HG03103 (cell line): ENCODE results near the gene PIP4K2A.
"Not testable (repeated sequence)": the region's sequence is repeated elsewhere in the genome, so short reads cannot be mapped to it uniquely, and the experiment has no call there.

Source experiments
- ATAC-seq: cut with Tn5 transposase; IDR thresholded peaks from one replicate; pipeline ENCODE4 v1.9.1; 2021; ENCODE audit warnings: low read depth; ENCODE audit not compliant: unreplicated experiment

Gene PIP4K2A

GRCh38 chr10:22720667-22721066 lies 6.3 kb upstream of the PIP4K2A start:
- ATAC-seq: no peak

- no peak for ATAC-seq
Observed at GRCh38 chr10:22719406-22720042, 5.1 kb upstream of the PIP4K2A start.

DNA sequence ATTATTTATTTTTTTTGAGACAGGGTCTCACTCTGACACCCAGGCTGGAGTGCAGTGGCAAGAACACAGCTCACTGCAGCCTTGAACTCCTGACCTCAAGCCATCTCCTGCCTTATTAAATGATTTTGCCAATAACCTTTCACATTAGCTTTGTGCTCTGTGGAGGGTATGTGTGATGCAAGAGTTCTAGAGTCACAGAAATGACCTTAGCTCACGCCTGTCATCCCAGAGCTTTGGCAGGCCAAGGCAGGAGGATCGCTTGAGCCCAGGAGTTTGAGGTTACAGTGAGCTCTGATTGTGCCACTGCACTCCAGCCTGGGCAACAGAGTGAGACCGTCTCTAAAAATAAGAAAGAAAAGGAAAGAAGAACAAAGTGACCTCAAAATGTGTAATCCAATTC lies 4.3 kb upstream of the PIP4K2A start:
- not testable (repeated sequence) for ATAC-seq

- ATAC-seq: no peak
Observed at GRCh38 chr10:22717728-22718127, 3.4 kb upstream of the PIP4K2A start.

DNA sequence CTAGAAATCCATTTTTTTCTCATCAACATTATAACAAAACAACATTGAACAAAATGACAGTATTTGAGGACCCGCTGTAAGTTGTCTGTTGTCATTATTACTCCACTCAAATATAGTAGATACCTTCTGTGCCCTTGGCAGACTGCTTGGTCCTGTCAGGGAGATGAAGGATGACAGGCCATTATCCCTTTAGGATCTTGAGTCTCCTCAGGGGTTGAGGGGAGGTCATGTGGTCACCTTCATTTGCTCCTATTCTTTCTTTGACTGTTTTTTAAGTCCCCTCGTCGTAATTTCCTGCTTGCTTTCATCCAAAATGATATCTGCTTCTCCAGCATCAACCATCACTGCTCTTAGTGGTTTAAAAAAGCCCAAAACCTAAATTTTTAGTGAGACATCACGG lies 2.6 kb upstream of the PIP4K2A start:
- no peak for ATAC-seq

DNA sequence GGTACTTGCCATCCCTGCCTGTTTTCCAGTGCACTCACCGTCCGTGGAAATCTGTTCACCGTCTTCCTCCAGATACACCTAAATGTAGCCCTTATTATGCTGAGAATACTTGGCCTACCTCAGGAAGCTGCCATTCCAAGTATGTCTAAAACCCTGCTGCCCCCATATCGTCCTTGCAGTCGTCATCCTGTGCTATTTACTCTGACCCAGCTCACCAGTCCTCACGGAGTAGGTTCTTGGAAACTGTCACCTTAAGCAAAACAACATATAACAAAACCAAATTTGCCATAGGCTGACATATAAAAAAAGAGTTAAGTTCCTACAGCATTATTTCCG lies 880 bp upstream of the PIP4K2A start:
- no peak for ATAC-seq

DNA sequence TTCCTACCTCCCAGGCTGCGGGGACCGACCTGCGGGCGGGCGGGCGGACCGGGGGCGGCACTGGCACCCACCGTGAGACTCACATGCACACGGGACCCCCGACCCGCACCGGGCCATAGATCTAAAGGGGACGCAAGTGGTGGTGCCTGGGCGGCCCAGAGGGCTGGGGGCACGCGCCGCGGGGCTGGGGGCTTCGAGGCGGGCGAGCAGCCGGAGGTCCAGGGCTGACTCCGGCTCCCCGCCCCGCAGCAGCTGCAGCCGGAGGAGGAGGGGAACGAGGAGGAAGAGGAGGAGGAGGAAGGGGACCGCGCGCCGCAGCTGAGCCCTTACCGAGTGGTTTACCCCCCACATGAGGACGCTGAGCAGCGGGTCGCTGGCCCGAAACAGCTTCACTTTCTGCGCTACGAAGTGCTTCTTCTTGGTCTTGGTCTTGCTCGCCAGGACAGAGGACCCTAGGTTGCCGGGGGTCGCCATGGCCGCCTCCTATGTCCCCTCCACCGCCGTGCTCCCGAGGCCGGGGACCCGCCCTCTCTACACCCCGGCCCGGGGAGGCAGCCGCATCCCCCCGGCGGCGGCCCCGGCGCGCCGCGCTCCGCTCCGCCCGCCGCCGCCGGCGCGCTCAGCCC lies 412 bp downstream of the PIP4K2A start:
- peak; percentile 18 for ATAC-seq

- no peak for ATAC-seq
Observed at GRCh38 chr10:22712956-22713852, 1.2 kb downstream of the PIP4K2A start.

GRCh38 chr10:22712211-22712955 lies 2.0 kb downstream of the PIP4K2A start:
- no peak for ATAC-seq

DNA sequence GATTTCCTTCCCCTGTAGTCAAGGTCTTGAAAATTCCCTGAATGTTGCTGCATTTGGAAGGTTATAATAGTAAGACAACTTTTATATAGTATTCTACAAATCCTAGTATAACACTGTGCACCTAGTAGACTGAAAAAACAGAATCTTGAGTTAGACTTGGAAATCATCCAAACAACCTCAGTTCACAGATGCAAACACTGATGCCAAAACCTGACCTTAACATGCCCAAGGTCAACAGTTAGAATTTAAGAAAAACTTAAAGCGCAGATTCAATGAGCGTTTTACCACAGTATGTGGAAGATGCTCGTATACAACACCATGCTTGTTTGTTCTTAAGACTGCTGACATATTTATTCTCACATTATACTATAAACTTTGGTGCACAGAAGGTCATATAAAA lies 3.0 kb downstream of the PIP4K2A start:
- no peak for ATAC-seq

DNA sequence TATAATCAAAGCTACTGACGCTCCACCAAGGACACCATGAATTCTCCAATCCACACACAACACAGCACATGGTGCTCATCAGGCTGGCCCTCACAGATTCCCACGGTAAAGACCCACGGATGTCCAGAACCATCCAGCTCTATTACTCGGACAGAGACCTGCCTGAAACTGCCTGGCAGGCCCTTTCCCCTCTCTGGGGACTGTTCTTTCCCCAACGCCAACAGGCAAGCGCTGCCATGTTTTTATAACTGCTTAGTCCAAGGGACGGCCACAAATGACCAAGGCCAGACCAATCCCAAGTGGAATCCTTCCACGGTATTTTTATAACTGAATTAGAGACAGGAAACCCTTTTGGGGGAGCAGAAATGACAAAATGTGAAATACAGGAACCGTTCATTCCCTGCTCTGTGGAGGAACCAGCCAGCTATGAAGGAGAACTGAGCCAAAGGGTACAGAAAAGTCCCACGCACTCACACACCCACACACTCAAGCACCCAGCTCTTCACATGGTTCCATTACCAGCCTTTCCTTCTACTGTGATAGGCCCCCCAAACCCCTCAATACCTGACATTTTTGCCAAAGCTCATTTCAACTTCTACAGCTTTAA lies 4.1 kb downstream of the PIP4K2A start:
- ATAC-seq: no peak

DNA sequence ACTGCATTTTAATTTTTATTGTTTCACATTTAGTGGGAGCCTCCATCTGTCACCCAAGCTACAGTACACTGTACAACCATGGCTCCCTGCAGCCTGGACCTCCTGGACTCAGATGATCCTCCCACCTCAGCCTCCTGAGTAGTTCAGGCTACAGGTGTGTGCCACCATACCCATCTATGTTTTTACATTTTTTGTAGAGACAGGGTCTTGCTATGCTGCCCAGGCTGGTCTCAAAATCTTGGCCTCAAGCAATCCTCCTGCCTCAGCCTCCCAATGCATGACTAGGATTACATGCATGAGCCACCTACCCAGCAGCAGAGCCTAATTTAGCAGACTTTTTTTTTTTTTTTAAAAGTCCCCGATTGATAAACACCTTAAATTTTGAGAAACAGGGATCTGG lies 5.6 kb downstream of the PIP4K2A start:
- no peak for ATAC-seq

GRCh38 chr10:22705527-22705926 lies 8.9 kb downstream of the PIP4K2A start:
- ATAC-seq: no peak

DNA sequence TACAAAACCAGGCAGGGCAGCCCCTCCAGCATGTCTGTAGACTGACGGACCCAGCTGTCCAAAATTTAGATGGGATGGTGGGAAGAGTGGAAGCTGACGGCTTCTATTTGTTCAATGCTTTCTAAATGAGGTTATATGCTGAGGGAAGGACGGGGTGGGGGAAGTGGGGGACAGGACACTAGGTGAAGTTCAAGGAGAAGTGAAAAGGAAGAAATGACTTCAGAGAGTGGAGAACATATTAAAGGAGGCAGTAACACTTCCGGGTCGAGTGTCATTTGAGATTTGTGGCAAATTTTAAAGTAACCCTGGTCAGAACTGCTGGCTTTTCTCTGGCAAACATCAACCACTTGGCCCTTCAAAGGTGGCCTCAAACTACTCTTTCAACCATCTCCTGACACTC lies 9.4 kb downstream of the PIP4K2A start:
- ATAC-seq: peak; percentile 41

DNA sequence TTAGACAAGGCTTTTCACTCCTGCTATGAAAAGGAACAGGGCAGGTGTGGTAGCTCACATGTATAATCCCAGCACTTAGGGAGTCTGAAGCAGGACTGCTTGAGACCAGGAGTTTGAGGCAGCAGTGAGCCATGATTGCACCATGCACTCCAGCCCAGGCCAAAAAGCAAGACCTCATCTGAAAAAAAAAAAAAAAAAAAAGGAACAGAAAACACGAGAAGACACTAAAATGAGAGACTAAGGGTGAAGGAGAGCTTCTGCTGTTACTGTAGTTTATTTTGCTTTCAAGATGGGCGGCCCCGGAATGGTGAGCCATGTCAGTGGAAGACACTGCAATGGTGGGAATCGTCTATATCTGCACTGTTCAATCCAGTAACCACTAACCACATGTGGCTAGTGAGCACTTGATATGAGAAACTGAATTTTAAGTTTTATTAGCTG lies 9.9 kb downstream of the PIP4K2A start:
- peak; percentile 19 for ATAC-seq

- ATAC-seq: no peak
Observed at GRCh38 chr10:22702348-22702747, 12.0 kb downstream of the PIP4K2A start.

DNA sequence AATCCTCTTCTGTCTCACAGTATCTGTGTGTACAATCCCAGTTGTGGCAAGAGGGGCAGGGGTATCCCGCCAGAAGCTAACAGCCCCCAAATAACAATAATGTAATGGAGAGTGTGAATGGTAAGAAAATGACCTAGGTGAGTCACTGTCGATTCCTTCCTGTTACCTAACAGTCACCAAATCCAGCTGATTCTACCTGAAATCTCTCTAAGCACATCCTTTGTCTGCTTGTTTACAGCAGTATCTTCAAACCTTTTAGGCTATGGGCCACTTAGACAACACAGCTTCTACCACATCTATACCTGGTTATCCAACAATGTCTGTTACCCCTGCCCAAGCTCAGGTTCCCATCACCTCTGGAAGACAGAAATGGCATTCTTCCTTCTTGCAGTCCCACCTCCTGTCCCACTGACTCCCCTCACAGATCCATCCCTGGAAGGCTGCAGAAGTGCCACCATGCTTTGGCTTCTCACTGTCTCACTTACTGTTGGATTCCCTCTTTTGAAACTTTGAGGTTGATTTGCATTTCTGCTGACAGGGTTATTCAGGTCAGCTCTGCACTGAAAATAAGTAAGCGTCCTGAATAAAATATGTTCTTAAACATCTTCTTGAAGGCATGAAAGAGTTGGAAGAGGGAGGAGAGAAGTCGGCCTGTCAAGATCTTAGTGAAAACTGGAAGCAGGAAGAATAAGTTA lies 13.1 kb downstream of the PIP4K2A start:
- no peak for ATAC-seq

- ATAC-seq: peak; percentile 45
Observed at GRCh38 chr10:22700489-22700888, 13.9 kb downstream of the PIP4K2A start.

DNA sequence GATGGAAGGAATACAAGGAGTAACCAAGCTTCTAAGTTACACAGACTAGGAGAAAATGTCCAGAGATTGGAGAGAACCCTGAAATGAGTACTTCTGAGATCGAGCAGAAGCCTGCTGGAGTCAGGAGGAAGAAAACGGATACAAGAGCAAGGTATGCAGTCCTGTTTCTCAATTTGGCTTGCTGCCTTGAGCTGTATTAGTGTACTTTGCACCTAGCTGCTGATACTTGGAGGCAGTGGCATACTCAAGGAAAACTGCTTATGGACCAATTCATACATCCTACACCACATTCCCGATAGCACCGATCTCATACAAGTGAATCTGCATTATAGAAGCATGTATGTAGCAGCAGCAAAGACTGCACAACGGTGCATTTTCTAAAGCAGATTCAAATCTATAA lies 14.4 kb downstream of the PIP4K2A start:
- no peak for ATAC-seq

GRCh38 chr10:22698941-22699440 lies 15.4 kb downstream of the PIP4K2A start:
- ATAC-seq: no peak
